ENCODE measurements around the gene DIS3L2. TPM values are rescaled to one million over a fixed set of nuclear protein-coding genes. Genes with fewer than 3 reads are reported as not detected.
A peak's percentile ranks its signal among the peaks of the same experiment; 100 is the strongest.

Gene DIS3L2
- total and polyA plus RNA-seq, 2 of the 8 experiments (the other 6 are each of a cell fraction or from before 2014, with no cell fraction given): 11.5 to 21.6 TPM

GRCh38 chr2:232369126-232369951 lies 407.8 kb downstream of the DIS3L2 start:
- H3K9me3 ChIP-seq (ENCODE audit: insufficient read depth in 2 of 2, low read depth in 1 of 2, low read length in 1 of 2): no peaks in the 10 kb centered on the region
- peak overlapping the region; percentile 71 for H3K18ac ChIP-seq (ENCODE audit: extremely low read depth, low read length)
- H2BK120ac ChIP-seq (replicated peaks; ENCODE audit: low read depth, low read length): no peak overlapping the region
- H2BK12ac ChIP-seq (ENCODE audit: low read depth, low read length): peak overlapping the region; percentile 87; the same call in 1 of the 2 replicates
- peaks cover 0 to 18% (median 6%) of the 10 kb centered on the region in 4 experiments; a peak in 6 of 7 replicates for H3K4me1 ChIP-seq (replicated peaks in 1 of 4; ENCODE audit: control insufficient read depth in 3 of 4, insufficient read depth in 4 of 4, low read length in 3 of 4)
- peak overlapping the region; percentile 69; the same call in 1 of the 2 replicates for H4K8ac ChIP-seq (ENCODE audit: extremely low read depth, insufficient read depth, low read length)
- ChIA-PET CTCF (ENCODE audit: partially characterized antibody) (interaction anchor here (0.7 to 9.5 kb wide), 15 partner anchors 7 to 469 kb away, joined by 3 to 100 read pairs (median 15); partner anchors contain the start of gene ALPP), POLR2A (ENCODE audit: partially characterized antibody) (interaction anchor here (1.0 to 1.2 kb wide), 2 partner anchors 44 to 444 kb away, joined by 3 to 4 read pairs; no protein-coding TSS in a partner anchor)
- H3K23me2 ChIP-seq (ENCODE audit: low read depth, low read length): no peaks in the 10 kb centered on the region
- H3K36me3 ChIP-seq (ENCODE audit: control insufficient read depth in 2 of 4, insufficient read depth in 4 of 4, low read length in 3 of 4): no peaks in the 10 kb centered on the region
- no peak overlapping the region for H3K23ac ChIP-seq (ENCODE audit: insufficient read length)
- H3K79me2 ChIP-seq (ENCODE audit: control insufficient read depth in 1 of 2, insufficient read depth in 2 of 2, low read length in 2 of 2): no peaks in the 10 kb centered on the region
- no peak overlapping the region for H3K4me2 ChIP-seq (ENCODE audit: insufficient read depth in 1 of 2, low read depth in 2 of 2, low read length in 2 of 2)
- no peak for DNase-seq (ENCODE audit: low read depth in 1 of 2, low spot score in 2 of 2)
- no peak overlapping the region for H3K4ac ChIP-seq (replicated peaks; ENCODE audit: insufficient read length, low read depth, low read length)
- TF ChIP-seq BRCA1 (IDR thresholded peaks at IDR 0.05; ENCODE audit: low read depth, low read length) (no peak), TCF12 (IDR thresholded peaks at IDR 0.05; ENCODE audit: low read depth, low read length) (no peak), SP1 (IDR thresholded peaks at IDR 0.05; ENCODE audit: low read depth, low read length) (no peak), TBP (IDR thresholded peaks at IDR 0.05; ENCODE audit: low read depth, low read length) (no peak), RXRA (IDR thresholded peaks at IDR 0.05; ENCODE audit: insufficient read depth, low read depth, low read length) (no peak), EGR1 (IDR thresholded peaks at IDR 0.05; ENCODE audit: borderline replicate concordance, low read depth, low read length) (no peak), BCL11A (IDR thresholded peaks at IDR 0.05; ENCODE audit: low read depth in 2 of 2, low read length in 2 of 2) (no peak), ASH2L (IDR thresholded peaks at IDR 0.05; ENCODE audit: low read length) (no peak), RFX5 (IDR thresholded peaks at IDR 0.05; ENCODE audit: borderline replicate concordance, low read depth, low read length) (no peak), EP300 (IDR thresholded peaks at IDR 0.05; ENCODE audit: borderline replicate concordance in 1 of 2, low read depth in 2 of 2, low read length in 2 of 2) (no peak), KDM1A (IDR thresholded peaks at IDR 0.05; ENCODE audit: borderline replicate concordance, low read length) (no peak), SUZ12 (IDR thresholded peaks at IDR 0.05; ENCODE audit: low read length) (no peak)
- no peaks in the 10 kb centered on the region for H3K27me3 ChIP-seq (replicated peaks in 1 of 4; ENCODE audit: control insufficient read depth in 3 of 4, extremely low read depth in 1 of 4, insufficient read depth in 3 of 4, low read length in 3 of 4)
- H3K56ac ChIP-seq (replicated peaks; ENCODE audit: insufficient read length, low read depth, low read length): no peak overlapping the region
- H4K5ac ChIP-seq (ENCODE audit: insufficient read length, low read depth, low read length): no peak overlapping the region
- H2AFZ ChIP-seq (ENCODE audit: low read length): no peak overlapping the region
- H3K9ac ChIP-seq (replicated peaks in 1 of 4; ENCODE audit: extremely low read depth in 1 of 4, low read depth in 3 of 4, low read length in 3 of 4): no peak overlapping the region
- 85% methylated on average over 13 of the region's 15 CpGs; no CpG with 5 or more reads in 1 of the 2 experiments for WGBS, 2 experiments (ENCODE audit: extremely low coverage in 1 of 2, insufficient coverage in 1 of 2, insufficient read length in 1 of 2, insufficient replicate concordance in 2 of 2, low coverage in 1 of 2, low lambda C conversion rate in 2 of 2, missing lambda C conversion rate in 1 of 2)
- no peak overlapping the region for H2AK5ac ChIP-seq (ENCODE audit: low read depth, low read length)
- no peaks in the 10 kb centered on the region for H4K20me1 ChIP-seq (replicated peaks in 1 of 2; ENCODE audit: control insufficient read depth in 1 of 2, insufficient read depth in 2 of 2, low read length in 2 of 2)
- no peaks in the 10 kb centered on the region for H3K79me1 ChIP-seq (ENCODE audit: low read depth, low read length)
- H2BK5ac ChIP-seq (ENCODE audit: low read depth, low read length): no peak overlapping the region; the same call in 1 of the 2 replicates
- H3K27ac ChIP-seq (ENCODE audit: low read depth, low read length): no peak overlapping the region
- H2BK15ac ChIP-seq (ENCODE audit: low read length): no peak overlapping the region
- H4K91ac ChIP-seq (replicated peaks; ENCODE audit: insufficient read length, low read length): no peak overlapping the region
- no peak for FAIRE-seq
- no peak overlapping the region for H2BK20ac ChIP-seq (ENCODE audit: low read length)
- no peak overlapping the region for H3K14ac ChIP-seq (ENCODE audit: insufficient read length)
- no peak overlapping the region for H3K4me3 ChIP-seq (ENCODE audit: extremely low read depth in 1 of 4, insufficient read depth in 2 of 4, low read depth in 3 of 4, low read length in 4 of 4)

All from H1 (cell line).